GM12878 (cell line): Measurements from ENCODE around the gene SELENOV. TPM values are rescaled to one million over a fixed set of nuclear protein-coding genes. Genes with fewer than 3 reads are reported as not detected.

Experiments
- ATAC-seq: fragments of 200-7000 bp; cut with Tn5 transposase; 3 replicates; pipeline ENCODE4 v1.9.1; 2020; ENCODE audit warnings: mild to moderate bottlenecking, moderate library complexity
- BruUV-seq: library from RNA; stranded (reverse); fragments of 400-500 nt; replicated peaks from 2 replicates; lab custom pipeline; 2021; lab: Mats Ljungman, UMichigan
- CTCF ChIA-PET: fragments of 300-600 bp; sonication (Branson Sonifier 250); formaldehyde crosslinking; extraction: SDS; loops from one replicate; lab custom pipeline; 2021; ENCODE audit warnings: inconsistent platforms; lab: Yijun Ruan, JAX
- POLR2A ChIA-PET: fragments of 350-600 bp; formaldehyde crosslinking; extraction: SDS; loops from one replicate; lab custom pipeline; 2021; ENCODE audit warnings: inconsistent platforms; lab: Charles Lee
- RAD21 ChIA-PET: fragments of 300-600 bp; sonication (Branson Sonifier 250); formaldehyde crosslinking; loops from one replicate; lab custom pipeline; 2023; ENCODE audit warnings: antibody characterized with exemption; ENCODE audit not compliant: unreplicated experiment; lab: Charles Lee
- SMC1A ChIA-PET: fragments of 300-600 bp; sonication (Branson Sonifier 250); formaldehyde crosslinking; loops from one replicate; lab custom pipeline; 2023; ENCODE audit not compliant: unreplicated experiment, uncharacterized antibody; lab: Charles Lee
- DNase-seq: peaks from one replicate; pipeline ENCODE4 v3.0.0-alpha.2; 2011; ENCODE audit warnings: low read depth, low spot score
- FAIRE-seq: peaks from 3 replicates; lab custom pipeline; 2011; peaks lifted over from hg19 to GRCh38; lab: Jason Lieb, UNC
- H2AFZ ChIP-seq: 2 replicates; pipeline ENCODE4 v1.6.0; 2011; ENCODE audit warnings: low read depth, low read length, control low read depth; ENCODE audit not compliant: control insufficient read depth
- H3K27ac ChIP-seq: 2 replicates; pipeline ENCODE4 v1.5.1; 2011; ENCODE audit warnings: control low read depth; ENCODE audit not compliant: control insufficient read depth, insufficient read depth
- H3K27me3 ChIP-seq, 2 experiments: replicated peaks in 1 of 2; 2 replicates each; pipeline versions ENCODE4 v1.6.0 to v1.6.1; 2011; ENCODE audit warnings: low read length in 1 of 2; ENCODE audit not compliant: control insufficient read depth in 2 of 2, insufficient read depth in 2 of 2
- H3K36me3 ChIP-seq, 2 experiments: 2 replicates each; pipeline ENCODE4 v1.5.1; 2011; ENCODE audit warnings: low read length in 1 of 2; ENCODE audit not compliant: control insufficient read depth in 2 of 2, insufficient read depth in 2 of 2
- H3K4me1 ChIP-seq: 2 replicates; pipeline ENCODE4 v1.6.1; 2011; ENCODE audit warnings: mild to moderate bottlenecking, low read length, moderate library complexity, mixed read lengths; ENCODE audit not compliant: control insufficient read depth, insufficient read depth
- H3K4me2 ChIP-seq: 2 replicates; pipeline ENCODE4 v1.6.0; 2011; ENCODE audit warnings: control low read depth; ENCODE audit not compliant: control insufficient read depth, insufficient read depth
- H3K4me3 ChIP-seq: fragments of 200-600 bp; sonication (generic); 2 replicates; pipeline ENCODE4 v1.5.1; 2016
- H3K79me2 ChIP-seq: 2 replicates; pipeline ENCODE4 v1.6.0; 2011; ENCODE audit warnings: low read length; ENCODE audit not compliant: control insufficient read depth, insufficient read depth
- H3K9ac ChIP-seq: 2 replicates; pipeline ENCODE4 v1.8.0; 2011; ENCODE audit warnings: low read length, control low read depth, mixed read lengths; ENCODE audit not compliant: control insufficient read depth, insufficient read depth
- H3K9me3 ChIP-seq: replicated peaks from 3 replicates; pipeline ENCODE4 v1.5.1; 2011; ENCODE audit warnings: mild to moderate bottlenecking, low read length; ENCODE audit not compliant: control insufficient read depth, insufficient read depth
- H4K20me1 ChIP-seq: 2 replicates; pipeline ENCODE4 v1.6.0; 2011; ENCODE audit not compliant: control insufficient read depth, insufficient read depth
- BCL3 ChIP-seq: IDR thresholded peaks from 2 replicates; pipeline ENCODE4 v1.6.1; 2011; ENCODE audit warnings: borderline replicate concordance, low read depth, mild to moderate bottlenecking, moderate library complexity, low read length; ENCODE audit not compliant: insufficient read depth, poor library complexity, severe bottlenecking
- E2F4 ChIP-seq: IDR thresholded peaks from 2 replicates; pipeline ENCODE4 v1.6.1; 2012; ENCODE audit warnings: low read depth, low read length, improper control_type of control experiment
- KLF5 ChIP-seq: fragments of 450-650 bp; IDR thresholded peaks from 2 replicates; pipeline ENCODE4 v1.6.1; 2014; ENCODE audit warnings: mild to moderate bottlenecking; ENCODE audit not compliant: partially characterized antibody
- WGBS: methylation state at CpG from one replicate; pipeline ENCODE4 v1.1.6; 2016; ENCODE audit warnings: low lambda C conversion rate; ENCODE audit not compliant: insufficient replicate concordance, insufficient coverage; ENCODE audit errors: missing lambda C conversion rate; 5-methylcytosine and 5-hydroxymethylcytosine counted together
- in situ Hi-C: fragments of 300-500 bp; cut with MboI; formaldehyde crosslinking; loops from 9 replicates; pipeline ENCODE4 v1.14.3; 2018; ENCODE audit warnings: mixed read lengths
- intact Hi-C: fragments of 100-400 bp; cut with micrococcal nuclease; formaldehyde crosslinking; loops from one replicate; pipeline ENCODE4 v1.14.2; 2022; ENCODE audit not compliant: unreplicated experiment
- polyA plus RNA-seq, 11 experiments: library from polyadenylated mRNA; depleted of rRNA in 4 of 11; unstranded in 6 of 11; stranded (reverse) in 5 of 11; fragments of >200 nt; fragmentation: Nextera tagmentation in 4 of 11; fragmentation: Illumina TruSeq in 1 of 11; extraction: Ambion mirVana in 4 of 11; extraction: Trizol in 1 of 11; gene quantifications; 1 replicate in 1 of 11; 2 replicates in 10 of 11; pipeline versions ENCODE4 v1.2.1 to v1.2.3, GENCODE V29; 2011 to 2016; ENCODE audit warnings: inconsistent platforms in 2 of 11, missing spikeins in 2 of 11, low read depth in 1 of 11
- total RNA-seq, 4 experiments: library from RNA; depleted of rRNA in 3 of 4; stranded (reverse); fragments of >200 nt in 3 of 4; fragmentation: Illumina TruSeq in 1 of 4; extraction: Trizol in 1 of 4; gene quantifications; 2 replicates each; pipeline versions ENCODE4 v1.2.1 to v1.2.3, GENCODE V29; 2013 to 2021

Gene SELENOV
- total and polyA plus RNA-seq, 10 of the 15 experiments (the other 5 are each of a cell fraction or from before 2014, with no cell fraction given) = not detected

GRCh38 chr19:39540333-39540673 is 25.4 kb downstream of the SELENOV start (continued):
- 0 out of 2 replicates have a peak, but pooled peaks have one; percentile 0 for TF ChIP-seq E2F4
- TF ChIP-seq, all 136 proteins: peak for 4

- Histone ChIP-seq H3K9ac (no peak overlapping the region), H3K27ac (no peak overlapping the region), H3K4me2 (no peak overlapping the region), H3K4me3 (no peak overlapping the region), H3K9me3 (no peaks in the 10 kb centered on the region), H3K36me3 (no peaks in the 10 kb centered on the region), H3K79me2 (peaks cover 15% of the 10 kb centered on the region), H4K20me1 (no peaks in the 10 kb centered on the region), H3K4me1 (peaks cover 9% of the 10 kb centered on the region), H3K27me3 (no peaks in the 10 kb centered on the region; a peak in 1 of 4 replicates), H2AFZ (peak overlapping the region; percentile 55)
- 50% methylated on average over 2 of the region's 2 CpGs for WGBS
- in situ Hi-C loops = no loop called here
- no peak for TF ChIP-seq KLF5
- TF ChIP-seq BCL3 = no peak
- ChIA-PET POLR2A (interaction anchor here (1.0 kb wide), 1 partner anchor 82 kb away, joined by 3 read pairs; no protein-coding TSS in a partner anchor), SMC1A (interaction anchor here (0.8 to 1.6 kb wide), 6 partner anchors 8 to 301 kb away, joined by 3 to 9 read pairs (median 4); no protein-coding TSS in a partner anchor), RAD21 (interaction anchor here (2.1 kb wide), 1 partner anchor 131 kb away, joined by 6 read pairs; no protein-coding TSS in a partner anchor), CTCF (interaction anchor here (0.9 to 15.0 kb wide), 10 partner anchors 9 to 302 kb away, joined by 3 to 248 read pairs (median 5); partner anchors contain the start of genes EID2B and SUPT5H)
- DNase-seq (no peak), ATAC-seq (no peak), FAIRE-seq (no peak)
- intact Hi-C loops = no loop called here
- no TSS peak for BruUV-seq
Observed at GRCh38 chr19:39542206-39542605, 27.3 kb downstream of the SELENOV start.
